Measurements from ENCODE around the gene INO80D. TPM values are rescaled to one million over a fixed set of nuclear protein-coding genes. Genes with fewer than 3 reads are reported as not detected.

Gene INO80D
- total and polyA plus RNA-seq, 9 donors, result 3.2 to 37.6 (median 23.9) TPM

GRCh38 chr2:206116278-206116677, 30.3 kb upstream of the INO80D start:
- no peak for DNase-seq
- no peaks in the 10 kb centered on the region for H3K4me1 ChIP-seq (ENCODE audit: insufficient read depth)
- peaks cover under 1 to 6% of the 10 kb centered on the region in 2 donors for H3K9me3 ChIP-seq
- TF ChIP-seq EP300 (IDR thresholded peaks at IDR 0.05), result no peak
- TF ChIP-seq POLR2A (IDR thresholded peaks at IDR 0.05), result no peak
- no peak for TF ChIP-seq CTCF (IDR thresholded peaks at IDR 0.05)
- WGBS, 3 donors, result 93 to 94% (median 93%) methylated on average over 21 of the region's 21 CpGs
- no peaks in the 10 kb centered on the region for H3K36me3 ChIP-seq
- no peaks in the 10 kb centered on the region for H3K27me3 ChIP-seq
- H3K4me3 ChIP-seq, result no peak overlapping the region
- no peak overlapping the region for H3K27ac ChIP-seq
- intact Hi-C loops (cut with DNase I), result no loop called here

GRCh38 chr2:206115026-206115578, 29.1 kb upstream of the INO80D start:
- no peak for TF ChIP-seq CTCF (IDR thresholded peaks at IDR 0.05)
- no peak for TF ChIP-seq POLR2A (IDR thresholded peaks at IDR 0.05)
- TF ChIP-seq EP300 (IDR thresholded peaks at IDR 0.05), result no peak
- Histone ChIP-seq H3K27me3 (no peaks in the 10 kb centered on the region), H3K4me1 (ENCODE audit: insufficient read depth) (no peaks in the 10 kb centered on the region), H3K27ac (no peak overlapping the region), H3K4me3 (no peak overlapping the region), H3K36me3 (no peaks in the 10 kb centered on the region), H3K9me3 (peaks cover 0 to 3% of the 10 kb centered on the region in 2 donors)
- WGBS, 3 donors, result 91 to 94% (median 91%) methylated on average over 3 of the region's 3 CpGs
- DNase-seq, result no peak
- intact Hi-C loops (cut with DNase I), result no loop called here

GRCh38 chr2:206112846-206113547, 27.0 kb upstream of the INO80D start:
- Histone ChIP-seq H3K27me3 (no peaks in the 10 kb centered on the region), H3K4me3 (no peak overlapping the region), H3K4me1 (ENCODE audit: insufficient read depth) (no peaks in the 10 kb centered on the region), H3K9me3 (no peaks in the 10 kb centered on the region), H3K27ac (no peak overlapping the region), H3K36me3 (no peaks in the 10 kb centered on the region)
- DNase-seq, result no peak
- TF ChIP-seq POLR2A (IDR thresholded peaks at IDR 0.05), result no peak
- TF ChIP-seq CTCF (IDR thresholded peaks at IDR 0.05), result no peak
- TF ChIP-seq EP300 (IDR thresholded peaks at IDR 0.05), result no peak
- intact Hi-C loops (cut with DNase I), result no loop called here
- WGBS, 3 donors, result 91 to 93% (median 92%) methylated on average over 7 of the region's 7 CpGs

- no peak overlapping the region for H3K4me3 ChIP-seq
- intact Hi-C loops (cut with DNase I), result no loop called here
- H3K27ac ChIP-seq, result no peak overlapping the region
- H3K9me3 ChIP-seq, result no peaks in the 10 kb centered on the region
- TF ChIP-seq CTCF (IDR thresholded peaks at IDR 0.05), result no peak
- no peak for TF ChIP-seq POLR2A (IDR thresholded peaks at IDR 0.05)
- TF ChIP-seq EP300 (IDR thresholded peaks at IDR 0.05), result no peak
- no peaks in the 10 kb centered on the region for H3K36me3 ChIP-seq
- no peaks in the 10 kb centered on the region for H3K27me3 ChIP-seq
- no peak for DNase-seq
- H3K4me1 ChIP-seq (ENCODE audit: insufficient read depth), result no peaks in the 10 kb centered on the region
- WGBS, 3 donors, result 96 to 99% (median 97%) methylated on average over 3 of the region's 3 CpGs
Observed at GRCh38 chr2:206112108-206112507, 26.1 kb upstream of the INO80D start.
